Fibroblast of lung (primary cell): ENCODE data around the gene MIEF2. TPM values are rescaled to one million over a fixed set of nuclear protein-coding genes. Genes with fewer than 3 reads are reported as not detected.

Experiments used
- DNase-seq, 2 donors: peaks; one replicate each; pipeline versions ENCODE4 v3.0.0 to v3.0.0-alpha.2; 2010; ENCODE audit warnings: low read depth in 2 of 2
- H2AFZ ChIP-seq: 2 replicates; pipeline ENCODE4 v1.5.1; 2012; ENCODE audit warnings: low read length, control low read depth, inconsistent platforms
- H3K27ac ChIP-seq: 2 replicates; pipeline ENCODE4 v1.5.1; 2011; ENCODE audit warnings: low read length, control low read depth; ENCODE audit not compliant: insufficient read depth
- H3K27me3 ChIP-seq: 2 replicates; pipeline ENCODE4 v1.5.1; 2011; ENCODE audit warnings: mild to moderate bottlenecking, low read length; ENCODE audit not compliant: control insufficient read depth, insufficient read depth
- H3K36me3 ChIP-seq: 2 replicates; pipeline ENCODE4 v1.5.1; 2011; ENCODE audit warnings: low read length; ENCODE audit not compliant: control insufficient read depth, insufficient read depth
- H3K4me1 ChIP-seq: 2 replicates; pipeline ENCODE4 v1.5.1; 2011; ENCODE audit warnings: low read length; ENCODE audit not compliant: control insufficient read depth, insufficient read depth; ENCODE audit errors: extremely low read depth
- H3K4me2 ChIP-seq: 2 replicates; pipeline ENCODE4 v1.5.1; 2011; ENCODE audit warnings: low read length, control low read depth; ENCODE audit not compliant: insufficient read depth; ENCODE audit errors: extremely low read depth
- H3K4me3 ChIP-seq, 4 experiments: fragments of 200-600 bp in 1 of 4; sonication (generic) in 1 of 4; replicated peaks in 1 of 4; 2 replicates each; pipeline ENCODE4 v1.5.1; 2011 to 2016; ENCODE audit warnings: low read length in 4 of 4, low read depth in 3 of 4, mild to moderate bottlenecking in 3 of 4, control low read depth in 2 of 4, inconsistent platforms in 1 of 4, mixed read lengths in 1 of 4; ENCODE audit not compliant: insufficient read depth in 1 of 4; ENCODE audit errors: control extremely low read depth in 1 of 4
- H3K79me2 ChIP-seq: 2 replicates; pipeline ENCODE4 v1.5.1; 2012; ENCODE audit warnings: mild to moderate bottlenecking, low read length, inconsistent platforms; ENCODE audit not compliant: control insufficient read depth, insufficient read depth
- H3K9ac ChIP-seq: 2 replicates; pipeline ENCODE4 v1.5.1; 2011; ENCODE audit warnings: mild to moderate bottlenecking, low read length, control low read depth; ENCODE audit not compliant: insufficient read depth
- H3K9me3 ChIP-seq: 2 replicates; pipeline ENCODE4 v1.5.1; 2012; ENCODE audit warnings: low read depth, low read length; ENCODE audit not compliant: control insufficient read depth, insufficient read depth
- H4K20me1 ChIP-seq: 2 replicates; pipeline ENCODE4 v1.5.1; 2011; ENCODE audit warnings: low read length; ENCODE audit not compliant: control insufficient read depth, insufficient read depth; ENCODE audit errors: extremely low read depth
- CTCF ChIP-seq, 2 donors: IDR thresholded peaks in 1 of 2; conservative IDR thresholded peaks in 1 of 2; 1 replicate in 1 of 2; 2 replicates in 1 of 2; pipeline ENCODE4 v1.5.1; 2011 to 2012; ENCODE audit warnings: low read length in 2 of 2, control low read depth in 1 of 2, inconsistent platforms in 1 of 2, low read depth in 1 of 2, mild to moderate bottlenecking in 1 of 2
- EZH2 ChIP-seq: IDR thresholded peaks from 2 replicates; pipeline ENCODE4 v1.5.1; 2012; ENCODE audit warnings: low read length, control low read depth, mild to moderate bottlenecking; ENCODE audit errors: missing control alignments
- polyA plus RNA-seq, 2 donors: library from polyadenylated mRNA; depleted of rRNA in 1 of 2; stranded (reverse) in 1 of 2; unstranded in 1 of 2; fragments of >200 nt; gene quantifications; 2 replicates each; pipeline ENCODE4 v1.2.1, GENCODE V29; 2011 to 2012; ENCODE audit warnings: missing spikeins in 1 of 2
- total RNA-seq: library from RNA; depleted of rRNA; stranded (reverse); fragments of >200 nt; gene quantifications from 2 replicates; pipeline ENCODE4 v1.2.1, GENCODE V29; 2014

Gene MIEF2
- total and polyA plus RNA-seq, 2 donors (not counting 1 experiment from before 2014, with no cell fraction given) = 3.9 to 16.2 TPM

GRCh38 chr17:18238299-18238698, 22.2 kb upstream of the MIEF2 start:
- no peak overlapping the region for H2AFZ ChIP-seq
- H3K4me1 ChIP-seq = no peaks in the 10 kb centered on the region
- TF ChIP-seq EZH2 = no peak
- no peak for TF ChIP-seq CTCF (conservative IDR thresholded peaks at IDR 0.05 in 1 of 2, IDR thresholded peaks at IDR 0.05 in 1 of 2; ENCODE audit: low read depth in 1 of 2, low read length in 2 of 2)
- no peaks in the 10 kb centered on the region for H4K20me1 ChIP-seq
- H3K4me2 ChIP-seq = no peak overlapping the region
- H3K27me3 ChIP-seq = no peaks in the 10 kb centered on the region
- no peaks in the 10 kb centered on the region for H3K9me3 ChIP-seq
- H3K27ac ChIP-seq = no peak overlapping the region
- H3K79me2 ChIP-seq = no peaks in the 10 kb centered on the region
- H3K36me3 ChIP-seq = peaks cover 24% of the 10 kb centered on the region
- no peak for DNase-seq
- no peak overlapping the region for H3K9ac ChIP-seq
- H3K4me3 ChIP-seq = no peak overlapping the region

GRCh38 chr17:18240449-18240848, 20.0 kb upstream of the MIEF2 start:
- H3K9me3 ChIP-seq = no peaks in the 10 kb centered on the region
- TF ChIP-seq EZH2 (no peak), CTCF (conservative IDR thresholded peaks at IDR 0.05 in 1 of 2, IDR thresholded peaks at IDR 0.05 in 1 of 2; ENCODE audit: low read depth in 1 of 2, low read length in 2 of 2) (no peak)
- DNase-seq = no peak
- H3K4me1 ChIP-seq = no peaks in the 10 kb centered on the region
- H3K4me3 ChIP-seq = no peak overlapping the region
- H4K20me1 ChIP-seq = no peaks in the 10 kb centered on the region
- no peaks in the 10 kb centered on the region for H3K79me2 ChIP-seq
- H3K4me2 ChIP-seq = no peak overlapping the region
- H3K27ac ChIP-seq = no peak overlapping the region
- no peak overlapping the region for H3K9ac ChIP-seq
- no peaks in the 10 kb centered on the region for H3K27me3 ChIP-seq
- H3K36me3 ChIP-seq = peaks cover 27% of the 10 kb centered on the region
- H2AFZ ChIP-seq = no peak overlapping the region

GRCh38 chr17:18241229-18241871, 19.1 kb upstream of the MIEF2 start:
- peaks cover 32% of the 10 kb centered on the region for H3K36me3 ChIP-seq
- no peak overlapping the region for H3K4me2 ChIP-seq
- H3K27ac ChIP-seq = no peak overlapping the region
- no peaks in the 10 kb centered on the region for H3K4me1 ChIP-seq
- no peaks in the 10 kb centered on the region for H3K79me2 ChIP-seq
- H3K9me3 ChIP-seq = no peaks in the 10 kb centered on the region
- DNase-seq = no peak
- H4K20me1 ChIP-seq = no peaks in the 10 kb centered on the region
- no peak for TF ChIP-seq EZH2
- TF ChIP-seq CTCF (conservative IDR thresholded peaks at IDR 0.05 in 1 of 2, IDR thresholded peaks at IDR 0.05 in 1 of 2; ENCODE audit: low read depth in 1 of 2, low read length in 2 of 2) = no peak
- H3K4me3 ChIP-seq = no peak overlapping the region
- no peaks in the 10 kb centered on the region for H3K27me3 ChIP-seq
- no peak overlapping the region for H2AFZ ChIP-seq
- no peak overlapping the region for H3K9ac ChIP-seq
